GM23338 (cell line): Measurements from ENCODE around the gene SPEF1. TPM values are rescaled to one million over a fixed set of nuclear protein-coding genes. Genes with fewer than 3 reads are reported as not detected.

Source experiments
- CREB1 ChIP-seq: fragments of 250-450 bp; sonication (Bioruptor Pico); IDR thresholded peaks from 2 replicates; pipeline ENCODE4 v1.5.0; 2020; ENCODE audit warnings: low read depth, mild to moderate bottlenecking, moderate library complexity
- EZH2phosphoT487 ChIP-seq: fragments of 200-600 bp; sonication (generic); IDR thresholded peaks from one replicate; pipeline ENCODE4 v1.8.1; 2018; ENCODE audit warnings: antibody characterized with exemption; ENCODE audit not compliant: unreplicated experiment
- NANOG ChIP-seq: IDR thresholded peaks from 2 replicates; pipeline ENCODE4 v1.6.1; 2016; ENCODE audit warnings: antibody characterized with exemption, borderline replicate concordance
- POLR2AphosphoS5 ChIP-seq: IDR thresholded peaks from 2 replicates; pipeline ENCODE4 v1.6.1; 2016; ENCODE audit warnings: antibody characterized with exemption, low read depth
- REST ChIP-seq: IDR thresholded peaks from one replicate; pipeline ENCODE4 v1.6.1; 2018; ENCODE audit warnings: antibody characterized with exemption; ENCODE audit not compliant: unreplicated experiment
- polyA plus RNA-seq: library from polyadenylated mRNA; unstranded; fragments of >200 nt; fragmentation: Nextera tagmentation; extraction: Ambion mirVana; gene quantifications from 2 replicates; pipeline ENCODE4 v1.2.1, GENCODE V29; 2016
- total RNA-seq: library from RNA; depleted of rRNA; stranded (reverse); fragments of >200 nt; shearing (Covaris generic); gene quantifications from 2 replicates; pipeline ENCODE4 v1.2.3, GENCODE V29; 2014; rRNA removed

Gene SPEF1
- total and polyA plus RNA-seq, 2 experiments from 2014 or later: 0.68 to 0.69 TPM

- TF ChIP-seq REST (no peak), EZH2phosphoT487 (no peak), POLR2AphosphoS5 (no peak), NANOG (no peak), CREB1 (no peak)
Measured at GRCh38 chr20:3728354-3728753, 52.9 kb downstream of the SPEF1 start (continued).

Other genes starting within 250 kb of the SPEF1 start
- gene GFRA4, start 118.0 kb downstream of the SPEF1 start, total RNA-seq: not detected in 2 replicates
- 0.30 TPM in 1 of 2 replicates, not detected in the other for gene GFRA4, start 118.0 kb downstream of the SPEF1 start, polyA plus RNA-seq
- gene ADAM33, start 99.4 kb downstream of the SPEF1 start, total RNA-seq: 4.0 and 6.0 TPM in 2 replicates
- gene ADAM33, start 99.4 kb downstream of the SPEF1 start, polyA plus RNA-seq: 2.4 and 2.8 TPM in 2 replicates
- gene SIGLEC1, start 68.8 kb downstream of the SPEF1 start, total RNA-seq: not detected in 2 replicates
- gene SIGLEC1, start 68.8 kb downstream of the SPEF1 start, polyA plus RNA-seq: not detected in 2 replicates
- 6.4 and 6.5 TPM in 2 replicates for gene HSPA12B, start 48.8 kb downstream of the SPEF1 start, total RNA-seq
- gene HSPA12B, start 48.8 kb downstream of the SPEF1 start, polyA plus RNA-seq: 2.8 and 3.3 TPM in 2 replicates
- 79.0 and 86.6 TPM in 2 replicates for gene ADISSP, start 13.7 kb downstream of the SPEF1 start, total RNA-seq
- 126 and 131 TPM in 2 replicates for gene ADISSP, start 13.7 kb downstream of the SPEF1 start, polyA plus RNA-seq
- 44.3 and 52.1 TPM in 2 replicates for gene CENPB, start 5.3 kb upstream of the SPEF1 start, total RNA-seq
- gene CENPB, start 5.3 kb upstream of the SPEF1 start, polyA plus RNA-seq: 9.5 and 10.8 TPM in 2 replicates
- 19.9 and 33.0 TPM in 2 replicates for gene CDC25B, start 14.9 kb upstream of the SPEF1 start, total RNA-seq
- 9.8 and 10.5 TPM in 2 replicates for gene CDC25B, start 14.9 kb upstream of the SPEF1 start, polyA plus RNA-seq
- 1.2 and 1.8 TPM in 2 replicates for gene AP5S1, start 39.1 kb upstream of the SPEF1 start, total RNA-seq
- 1.8 and 2.8 TPM in 2 replicates for gene AP5S1, start 39.1 kb upstream of the SPEF1 start, polyA plus RNA-seq
- 21.8 and 21.9 TPM in 2 replicates for gene MAVS, start 65.4 kb upstream of the SPEF1 start, total RNA-seq
- 4.4 and 5.2 TPM in 2 replicates for gene MAVS, start 65.4 kb upstream of the SPEF1 start, polyA plus RNA-seq
- gene PANK2, start 107.9 kb upstream of the SPEF1 start, total RNA-seq: 63.4 and 72.0 TPM in 2 replicates
- 36.1 and 36.8 TPM in 2 replicates for gene PANK2, start 107.9 kb upstream of the SPEF1 start, polyA plus RNA-seq
- gene RNF24, start 234.1 kb upstream of the SPEF1 start, total RNA-seq: 6.9 and 10.0 TPM in 2 replicates
- gene RNF24, start 234.1 kb upstream of the SPEF1 start, polyA plus RNA-seq: 10.2 and 10.3 TPM in 2 replicates